Fibroblast of pulmonary artery (primary cell): ENCODE measurements around the gene HK1.
A peak's percentile ranks its signal among the peaks of the same experiment; 100 is the strongest.

Source experiments
- DNase-seq: peaks from one replicate; pipeline ENCODE4 v3.0.0-alpha.2; 2010; ENCODE audit warnings: low read depth
- H3K4me3 ChIP-seq: replicated peaks from 2 replicates; pipeline ENCODE4 v1.5.1; 2011; ENCODE audit warnings: low read depth, mild to moderate bottlenecking, control low read depth, low read length, moderate library complexity
- TF ChIP-seq, protein P1 (sequence below): IDR thresholded peaks from 2 replicates; pipeline ENCODE4 v1.5.1; 2011; ENCODE audit warnings: mild to moderate bottlenecking, control low read depth, low read length, inconsistent platforms; ENCODE audit errors: missing control alignments

HK1 gene

DNA sequence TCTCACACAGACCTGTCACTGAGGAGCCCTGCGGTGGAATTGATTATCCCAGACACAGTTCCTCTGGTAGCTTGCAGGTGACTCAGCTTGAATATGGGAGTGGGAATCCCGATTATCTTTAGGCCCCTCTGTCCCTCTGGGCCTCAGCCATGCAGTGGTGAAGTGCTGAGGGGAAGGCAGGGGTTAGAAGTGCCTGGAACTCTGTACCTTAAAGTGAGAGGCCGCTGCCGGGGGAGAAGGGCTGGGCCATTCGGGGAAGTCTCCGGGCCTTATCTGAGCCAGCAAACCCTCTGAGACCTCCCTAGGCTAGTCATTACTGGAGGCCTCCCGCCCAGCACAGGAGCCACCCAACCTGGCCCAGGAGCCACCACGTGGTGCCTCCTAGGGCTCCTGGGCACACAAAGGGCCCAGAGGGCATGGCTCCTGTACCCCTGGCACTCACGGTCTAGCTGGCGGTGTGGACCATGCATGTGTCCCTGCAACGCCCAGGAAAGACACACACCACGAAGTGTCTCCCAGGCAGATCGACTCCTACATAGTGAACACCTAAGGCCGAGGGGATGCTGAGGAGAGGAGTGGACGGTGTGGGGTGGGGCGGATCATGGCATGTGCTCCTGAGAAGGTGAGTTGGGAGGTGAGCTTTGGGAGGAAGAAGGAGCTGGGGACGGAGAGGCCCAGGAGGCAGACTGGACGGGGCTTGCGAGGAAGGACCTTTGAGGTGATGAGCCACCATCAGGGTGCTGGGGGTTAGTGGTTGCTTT is 56.2 kb downstream of the HK1 start:
- DNase-seq = no peak
- TF ChIP-seq, protein P1, sequence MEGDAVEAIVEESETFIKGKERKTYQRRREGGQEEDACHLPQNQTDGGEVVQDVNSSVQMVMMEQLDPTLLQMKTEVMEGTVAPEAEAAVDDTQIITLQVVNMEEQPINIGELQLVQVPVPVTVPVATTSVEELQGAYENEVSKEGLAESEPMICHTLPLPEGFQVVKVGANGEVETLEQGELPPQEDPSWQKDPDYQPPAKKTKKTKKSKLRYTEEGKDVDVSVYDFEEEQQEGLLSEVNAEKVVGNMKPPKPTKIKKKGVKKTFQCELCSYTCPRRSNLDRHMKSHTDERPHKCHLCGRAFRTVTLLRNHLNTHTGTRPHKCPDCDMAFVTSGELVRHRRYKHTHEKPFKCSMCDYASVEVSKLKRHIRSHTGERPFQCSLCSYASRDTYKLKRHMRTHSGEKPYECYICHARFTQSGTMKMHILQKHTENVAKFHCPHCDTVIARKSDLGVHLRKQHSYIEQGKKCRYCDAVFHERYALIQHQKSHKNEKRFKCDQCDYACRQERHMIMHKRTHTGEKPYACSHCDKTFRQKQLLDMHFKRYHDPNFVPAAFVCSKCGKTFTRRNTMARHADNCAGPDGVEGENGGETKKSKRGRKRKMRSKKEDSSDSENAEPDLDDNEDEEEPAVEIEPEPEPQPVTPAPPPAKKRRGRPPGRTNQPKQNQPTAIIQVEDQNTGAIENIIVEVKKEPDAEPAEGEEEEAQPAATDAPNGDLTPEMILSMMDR = no peak
- H3K4me3 ChIP-seq = no peak overlapping the region

DNA sequence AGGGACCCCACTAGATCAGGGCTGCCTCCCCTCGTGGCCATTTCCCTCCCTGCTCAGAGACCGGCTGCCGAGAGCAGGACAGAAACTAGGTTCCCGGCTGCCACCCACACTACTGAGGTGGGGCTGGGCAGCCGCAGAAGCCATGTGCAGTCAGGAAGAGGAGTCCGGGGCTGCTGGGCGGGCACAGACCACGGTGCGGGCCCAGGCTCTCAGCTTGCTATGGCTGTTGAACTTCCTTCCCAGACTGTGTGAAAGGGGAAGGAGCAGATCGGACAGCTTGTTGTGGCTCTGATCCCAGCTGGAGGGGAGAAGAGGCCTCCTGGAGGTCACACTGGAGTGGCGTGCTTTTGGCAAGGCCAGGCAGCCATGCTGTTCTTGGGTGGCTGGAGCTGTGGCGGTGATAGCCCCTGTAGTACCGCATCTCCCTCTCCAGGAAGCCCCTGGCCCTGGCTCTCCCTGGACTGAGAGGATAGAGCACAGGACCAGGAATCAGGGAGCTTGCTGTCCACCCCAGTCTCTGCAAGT is 56.8 kb downstream of the HK1 start:
- no peak overlapping the region for H3K4me3 ChIP-seq
- DNase-seq = peak; percentile 64
- TF ChIP-seq, protein P1 = no peak

DNA sequence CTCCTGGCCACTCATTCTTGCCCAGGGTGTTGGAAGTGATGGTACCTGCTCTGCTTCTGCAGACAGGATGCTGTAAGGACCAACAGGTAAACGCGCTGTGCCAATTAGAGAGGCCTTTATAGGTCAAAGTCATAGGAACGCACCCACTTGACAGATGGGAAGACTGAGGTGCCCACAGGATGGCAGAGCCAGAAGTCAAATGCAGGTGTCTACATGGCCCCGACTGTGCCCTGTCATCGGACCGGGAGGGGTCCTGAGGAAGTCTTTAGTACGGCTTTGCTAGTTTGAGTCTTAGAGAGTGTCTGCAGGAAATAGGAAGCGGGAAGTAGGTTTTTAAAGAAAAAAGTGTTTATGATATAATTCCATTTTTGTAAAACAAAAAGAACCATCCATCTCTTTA is 57.3 kb downstream of the HK1 start:
- no peak for DNase-seq
- TF ChIP-seq, protein P1 = no peak
- H3K4me3 ChIP-seq = no peak overlapping the region

DNA sequence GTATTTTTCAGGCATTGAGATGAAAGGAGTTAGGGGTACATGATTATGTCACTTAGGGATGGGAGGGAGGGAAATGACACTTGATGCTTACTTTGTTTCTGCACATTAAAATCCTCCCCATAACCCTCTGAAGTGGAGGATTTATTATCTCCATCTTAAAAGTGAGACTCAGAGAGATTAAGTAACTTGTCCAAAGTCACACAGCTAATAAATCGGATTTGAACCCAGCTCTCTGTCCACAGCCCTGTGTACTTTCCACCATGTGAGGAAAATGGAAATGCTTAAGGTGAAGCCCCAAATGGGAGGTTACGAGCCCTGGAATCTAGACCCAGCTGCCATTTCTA is 58.6 kb downstream of the HK1 start:
- TF ChIP-seq, protein P1 = no peak
- DNase-seq = no peak
- H3K4me3 ChIP-seq = no peak overlapping the region

DNA sequence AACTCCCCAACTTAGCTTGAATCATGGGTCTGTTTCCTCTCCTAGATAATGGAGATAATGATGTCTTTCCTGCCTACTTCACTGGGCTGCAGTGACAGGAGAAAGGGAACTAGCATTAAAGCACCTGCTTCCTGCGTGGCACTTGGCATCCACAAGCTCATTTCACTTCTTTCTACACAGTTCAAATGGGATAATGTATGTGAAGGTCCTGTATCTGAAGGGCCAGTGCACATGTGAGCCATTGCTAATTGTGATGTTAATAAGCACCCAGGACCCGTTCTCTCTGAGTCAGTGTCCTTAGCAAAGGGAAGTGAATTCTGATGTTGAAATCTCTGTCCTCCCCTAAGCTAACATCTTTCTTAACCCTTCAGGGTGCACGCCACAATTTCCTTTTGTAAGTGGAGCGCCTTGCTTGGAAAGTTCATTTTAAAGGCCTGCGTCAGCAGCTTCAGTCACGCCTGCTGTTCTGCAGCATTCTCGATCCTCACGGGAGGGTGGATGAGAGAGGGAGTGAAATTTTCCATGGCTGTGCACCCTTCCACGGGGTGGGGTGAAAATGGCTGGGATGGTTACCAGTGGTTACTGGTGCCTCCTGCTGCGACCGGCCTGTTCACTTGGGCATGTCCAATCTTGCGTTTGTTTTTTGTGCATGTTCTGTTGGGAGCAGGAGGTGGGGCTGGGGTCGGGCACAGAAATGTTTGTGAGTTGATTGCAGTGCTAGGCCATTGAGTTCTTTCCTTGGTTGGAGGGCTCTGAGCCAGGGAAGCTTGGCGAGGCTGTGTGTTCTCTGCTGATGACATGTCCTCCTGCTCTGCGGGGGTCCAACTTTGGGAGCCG is 59.2 kb downstream of the HK1 start:
- H3K4me3 ChIP-seq = no peak overlapping the region
- DNase-seq = peak; percentile 95
- TF ChIP-seq, protein P1 = no peak

DNA sequence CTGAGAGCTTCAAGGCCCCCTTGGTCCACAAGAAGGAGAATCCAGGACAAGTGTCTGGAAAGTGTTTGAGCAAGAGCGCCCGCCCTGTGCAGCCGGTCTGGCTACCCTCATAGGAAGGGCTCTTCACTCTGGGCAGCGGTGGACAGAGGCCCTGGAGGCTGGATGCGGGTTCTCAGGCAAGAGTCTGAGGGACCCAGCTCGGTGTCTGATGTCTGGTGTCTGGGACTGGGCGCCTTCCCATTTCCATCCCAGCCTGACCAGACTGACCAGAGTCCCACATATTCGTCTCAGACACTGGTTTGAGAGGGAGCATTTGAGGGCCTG is 59.8 kb downstream of the HK1 start:
- TF ChIP-seq, protein P1 = no peak
- H3K4me3 ChIP-seq = no peak overlapping the region
- no peak for DNase-seq
